NCI-H2227 (cell line): ENCODE results near the gene CUX1.
"Not testable (repeated sequence)": the region's sequence is repeated elsewhere in the genome, so short reads cannot be mapped to it uniquely, and the experiment has no call there.

ENCODE experiments used
- DNase-seq: peaks from one replicate; lab custom pipeline; 2025; ENCODE audit not compliant: unreplicated experiment; lab: John Stamatoyannopoulos, UW

CUX1 gene

DNA sequence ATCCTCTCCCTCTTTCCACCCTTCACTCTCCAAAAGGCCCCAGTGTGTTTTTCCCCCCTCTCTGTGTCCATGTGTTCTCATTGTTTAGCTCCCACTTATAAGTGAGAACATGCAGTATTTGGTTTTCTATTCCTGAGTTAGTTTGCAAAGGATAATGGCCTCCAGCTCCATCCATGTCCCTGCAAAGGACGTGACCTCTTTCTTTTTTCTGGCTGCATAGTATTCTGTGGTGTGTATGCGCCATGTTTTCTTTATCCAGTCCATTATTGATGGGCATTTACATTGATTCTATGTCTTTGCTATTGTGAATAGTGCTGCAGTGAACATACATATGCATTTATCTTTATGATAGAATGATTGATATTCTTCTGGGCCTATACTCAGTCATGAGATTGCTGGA is 31.9 kb downstream of the CUX1 start:
- DNase-seq, result not testable (repeated sequence)

GRCh38 chr7:101852364-101852763 is 34.9 kb downstream of the CUX1 start:
- DNase-seq, result not testable (repeated sequence)

GRCh38 chr7:101853684-101854083 is 36.3 kb downstream of the CUX1 start:
- DNase-seq, result no peak

GRCh38 chr7:101854084-101854865 is 36.8 kb downstream of the CUX1 start:
- DNase-seq, result no peak

DNA sequence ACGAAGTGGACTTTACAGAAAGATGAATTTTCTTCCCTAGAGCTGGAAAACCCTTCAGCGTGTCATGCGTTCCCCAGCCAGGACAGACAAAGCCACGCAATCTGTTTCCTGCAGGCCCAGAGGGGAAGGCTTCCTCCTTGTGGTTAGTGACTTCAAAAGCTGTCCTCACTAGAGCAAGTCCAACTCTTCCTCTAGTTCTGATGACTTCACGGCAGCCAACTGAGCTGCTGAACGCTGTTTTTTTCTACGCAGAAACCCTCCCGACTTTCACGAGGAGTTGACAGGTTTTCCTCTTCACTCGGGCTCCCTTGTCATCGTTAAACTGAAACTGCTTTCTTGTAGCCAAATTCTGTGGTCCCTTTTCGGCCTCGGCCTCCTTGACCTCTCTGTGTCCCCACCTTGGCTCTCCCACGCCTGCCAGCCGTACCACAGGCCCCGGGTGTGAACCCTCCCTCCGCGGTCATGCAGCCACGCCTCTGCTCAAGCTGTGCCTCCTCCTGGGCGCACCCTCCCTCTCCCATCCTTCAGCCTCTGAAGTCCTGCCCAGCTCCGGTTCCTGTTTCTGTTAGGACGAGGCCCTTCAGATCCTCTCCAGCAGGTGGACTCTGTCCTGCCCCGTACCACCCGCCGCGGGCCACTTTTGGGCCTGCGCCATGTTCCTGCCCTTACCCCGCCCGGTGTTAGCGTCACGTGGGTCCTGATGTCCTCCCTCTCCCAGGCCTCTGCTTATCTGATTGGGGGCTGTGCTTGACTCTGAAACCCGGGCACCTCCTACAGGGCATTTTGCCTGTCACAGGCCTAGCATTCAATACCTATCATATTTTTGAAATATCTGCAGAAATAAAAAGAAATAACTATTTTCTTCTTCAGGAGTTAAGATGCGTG is 39.3 kb downstream of the CUX1 start:
- DNase-seq, result peak; percentile 83

DNA sequence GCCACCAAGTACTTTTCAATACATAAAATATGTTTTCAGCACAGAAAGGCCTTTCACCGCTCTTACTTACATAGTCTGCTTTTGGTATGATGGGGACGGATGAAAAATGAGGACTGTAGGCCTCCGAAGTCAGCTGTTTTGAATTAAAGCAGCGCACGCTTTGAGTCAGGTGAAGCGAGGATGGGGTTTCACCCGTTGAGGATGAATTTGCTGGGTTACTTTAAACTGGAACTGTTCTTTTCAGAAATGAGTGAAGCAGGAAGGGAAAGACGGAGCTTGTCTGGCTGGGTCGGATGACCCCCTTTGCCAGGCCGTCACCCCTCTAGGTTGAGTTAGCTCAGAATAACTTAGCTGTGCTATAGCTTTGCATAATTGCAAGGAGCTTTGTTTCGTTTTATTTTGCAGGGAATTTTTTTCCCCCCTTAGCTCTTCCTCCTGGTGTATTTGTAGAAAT is 40.0 kb downstream of the CUX1 start:
- no peak for DNase-seq

- no peak for DNase-seq
Measured at GRCh38 chr7:101858437-101859385, 41.3 kb downstream of the CUX1 start.

- DNase-seq, result no peak
Measured at GRCh38 chr7:101859411-101860106, 42.1 kb downstream of the CUX1 start.

DNA sequence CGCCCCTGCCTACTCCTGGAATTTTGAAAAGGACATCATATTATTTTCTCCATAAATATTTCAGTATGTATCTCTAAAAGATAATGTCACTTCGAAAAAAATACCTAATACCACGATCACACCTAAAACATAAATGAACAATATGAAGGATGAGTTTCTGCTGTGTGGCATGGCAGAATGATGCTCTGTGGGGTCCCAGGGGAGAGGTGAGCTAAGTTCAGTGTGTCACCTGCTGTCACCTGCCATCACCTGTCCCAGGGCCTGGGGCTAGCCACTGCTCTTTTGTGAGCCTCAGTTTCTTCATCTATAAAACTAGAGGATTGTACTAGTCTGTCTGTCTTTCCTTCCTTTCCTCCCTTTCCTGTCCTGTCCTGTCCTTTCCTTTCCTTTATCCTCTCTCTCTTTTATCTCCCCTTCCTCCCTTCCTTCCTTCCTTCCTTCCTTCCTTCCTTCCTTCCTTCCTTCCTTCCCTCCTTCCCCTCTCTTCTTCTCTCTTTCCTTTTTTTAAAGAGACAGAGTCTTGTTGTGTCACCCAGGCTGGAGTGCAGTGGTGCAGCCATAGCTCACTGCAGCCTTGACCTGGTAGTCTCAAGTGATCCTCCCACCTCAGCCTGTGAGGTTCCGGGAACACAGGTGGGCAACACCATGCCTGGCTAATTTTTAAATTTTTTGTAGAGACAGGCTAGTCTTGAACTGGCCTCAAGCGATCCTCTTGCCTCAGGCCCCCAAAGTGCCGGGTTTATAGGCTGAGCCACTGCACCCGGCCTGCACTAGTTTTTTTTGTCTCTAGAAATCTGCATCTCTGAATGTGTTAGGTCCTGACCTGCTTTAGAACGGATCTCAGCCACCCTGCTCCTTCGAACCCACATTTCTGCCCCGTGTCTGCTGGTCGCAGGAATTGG is 43.1 kb downstream of the CUX1 start:
- no peak for DNase-seq

GRCh38 chr7:101861218-101861775 is 43.9 kb downstream of the CUX1 start:
- no peak for DNase-seq

DNA sequence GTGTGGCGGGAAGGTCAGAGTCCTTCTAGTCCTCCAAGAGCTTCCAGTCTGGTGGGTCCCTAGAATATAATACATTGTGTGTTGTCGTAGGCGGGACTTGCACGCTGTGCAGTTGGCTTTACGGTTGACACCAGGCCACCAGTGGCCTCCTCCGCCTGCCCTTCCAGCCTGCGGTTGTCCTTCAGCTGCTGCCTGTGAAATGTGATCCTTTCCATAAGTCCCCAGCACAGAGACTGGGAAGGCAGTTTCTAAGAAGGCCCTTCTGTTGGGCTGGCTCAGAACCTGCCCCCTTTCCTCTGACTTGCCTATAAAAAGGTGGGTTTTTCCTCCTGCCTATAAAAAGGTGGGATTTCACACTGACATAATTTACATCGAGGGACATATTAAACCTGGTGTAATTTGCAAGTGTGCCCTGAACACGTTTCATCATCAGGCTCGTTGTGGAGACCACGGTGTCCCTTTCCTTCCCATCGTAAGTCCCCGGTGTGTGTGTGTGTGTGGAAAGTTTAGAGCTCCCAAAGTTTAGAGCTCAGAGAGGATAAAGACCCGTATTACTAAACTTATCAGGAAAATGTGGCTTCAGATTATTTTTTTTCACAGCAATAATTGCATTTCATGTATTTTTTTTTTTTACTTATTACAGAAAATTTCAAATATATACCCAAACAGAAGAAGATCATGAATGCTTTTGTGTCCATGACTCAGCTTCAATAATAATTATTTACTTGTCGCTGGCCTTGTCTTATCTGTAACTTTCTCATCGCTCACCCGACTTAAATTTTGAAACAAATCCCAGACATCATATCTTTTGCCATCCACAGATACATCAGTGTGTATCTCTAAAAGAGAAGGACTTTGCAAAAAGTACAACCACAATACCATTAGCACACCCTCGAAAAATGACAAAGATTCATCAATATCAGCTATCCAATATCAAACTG is 45.1 kb downstream of the CUX1 start:
- no peak for DNase-seq

DNA sequence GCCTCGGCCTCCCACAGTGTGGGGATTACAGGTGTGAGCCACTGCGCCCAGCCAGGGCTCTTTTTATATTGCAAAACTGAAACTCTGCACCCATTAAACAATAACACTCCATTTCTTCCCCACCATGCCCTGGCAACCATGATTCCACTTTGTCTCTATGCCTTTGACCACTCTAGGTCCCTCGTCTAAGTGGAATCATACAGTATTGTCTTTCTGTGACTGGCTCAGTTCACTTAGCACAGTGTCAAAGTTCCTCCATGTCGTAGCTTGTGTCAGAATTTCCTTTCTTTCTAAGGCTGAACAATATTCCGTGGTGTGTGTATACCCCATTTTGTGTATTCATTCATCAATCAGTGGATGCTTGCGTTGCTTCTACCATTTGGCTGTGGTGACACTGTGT is 46.2 kb downstream of the CUX1 start:
- no peak for DNase-seq

DNA sequence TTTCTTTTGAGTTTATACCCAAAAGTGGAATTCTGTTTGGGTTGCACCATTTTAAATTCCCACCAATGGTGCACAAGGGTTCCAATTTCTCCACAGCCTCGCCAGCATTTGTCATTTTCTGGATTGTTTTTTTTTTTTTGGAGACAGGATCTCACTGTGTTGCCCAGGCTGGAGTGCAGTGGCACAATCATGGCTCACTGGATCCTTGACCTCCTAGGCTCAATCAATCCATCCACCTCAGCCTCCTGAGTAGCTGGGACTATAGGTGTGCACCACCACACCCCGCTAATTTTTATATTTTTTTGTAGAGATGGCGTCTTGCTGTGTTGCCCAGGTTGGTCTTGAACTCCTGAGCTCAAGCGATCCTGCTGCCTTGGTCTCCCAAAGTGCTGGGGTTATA is 46.6 kb downstream of the CUX1 start:
- no peak for DNase-seq

GRCh38 chr7:101865031-101865430 is 47.6 kb downstream of the CUX1 start:
- no peak for DNase-seq

- no peak for DNase-seq
Measured at GRCh38 chr7:101865455-101865854, 48.0 kb downstream of the CUX1 start.

GRCh38 chr7:101866328-101866727 is 48.9 kb downstream of the CUX1 start:
- no peak for DNase-seq

- DNase-seq, result no peak
Measured at GRCh38 chr7:101867265-101867664, 49.8 kb downstream of the CUX1 start.

- DNase-seq, result not testable (repeated sequence)
Measured at GRCh38 chr7:101867681-101868080, 50.3 kb downstream of the CUX1 start.
